DND-41 (cell line): ENCODE results near the gene NEUROD4.
"Not testable (repeated sequence)": the region's sequence is repeated elsewhere in the genome, so short reads cannot be mapped to it uniquely, and the experiment has no call there.

Experiments
- ATAC-seq: fragments of 200-7000 bp; cut with Tn5 transposase; 3 replicates; pipeline ENCODE4 v1.9.1; 2021; ENCODE audit warnings: low read depth; ENCODE audit not compliant: insufficient read depth
- DNase-seq: peaks from one replicate; pipeline ENCODE4 v3.0.0-alpha.2; 2020
- H2AFZ ChIP-seq: 2 replicates; pipeline ENCODE4 v1.6.0; 2012; ENCODE audit warnings: low read depth, low read length
- H3K27ac ChIP-seq: 2 replicates; pipeline ENCODE4 v1.5.1; 2012; ENCODE audit warnings: low read length, inconsistent platforms
- H3K27me3 ChIP-seq: fragments of 200-600 bp; sonication (generic); 2 replicates; pipeline ENCODE4 v1.6.0; 2012; ENCODE audit warnings: low read length, mild to moderate bottlenecking, inconsistent platforms; ENCODE audit not compliant: insufficient read depth, poor library complexity
- H3K36me3 ChIP-seq: 2 replicates; pipeline ENCODE4 v1.5.1; 2012; ENCODE audit warnings: low read length, inconsistent platforms; ENCODE audit not compliant: insufficient read depth
- H3K4me1 ChIP-seq: 2 replicates; pipeline ENCODE4 v1.5.1; 2012; ENCODE audit warnings: mild to moderate bottlenecking, low read length; ENCODE audit not compliant: insufficient read depth
- H3K4me2 ChIP-seq: 2 replicates; pipeline ENCODE4 v1.6.0; 2012; ENCODE audit warnings: mild to moderate bottlenecking, moderate library complexity, low read length, inconsistent platforms; ENCODE audit not compliant: insufficient read depth
- H3K4me3 ChIP-seq, 2 experiments: fragments of 200-600 bp in 1 of 2; shearing (Covaris generic) in 1 of 2; 2 replicates each; pipeline ENCODE4 v1.5.1; 2012 to 2016; ENCODE audit warnings: inconsistent platforms in 2 of 2, low read length in 2 of 2, mild to moderate bottlenecking in 2 of 2, low read depth in 1 of 2, moderate library complexity in 1 of 2
- H3K79me2 ChIP-seq: 2 replicates; pipeline ENCODE4 v1.6.0; 2012; ENCODE audit warnings: low read length, inconsistent platforms; ENCODE audit not compliant: insufficient read depth
- H3K9ac ChIP-seq: 2 replicates; pipeline ENCODE4 v1.6.0; 2012; ENCODE audit warnings: low read depth, mild to moderate bottlenecking, inconsistent platforms, low read length, moderate library complexity
- H3K9me3 ChIP-seq: 2 replicates; pipeline ENCODE4 v1.5.1; 2012; ENCODE audit warnings: low read length, moderate library complexity, mild to moderate bottlenecking, inconsistent platforms; ENCODE audit not compliant: insufficient read depth, severe bottlenecking
- H4K20me1 ChIP-seq: 2 replicates; pipeline ENCODE4 v1.6.0; 2012; ENCODE audit warnings: low read length; ENCODE audit not compliant: insufficient read depth
- EZH2 ChIP-seq: IDR thresholded peaks from 3 replicates; pipeline ENCODE4 v1.6.1; 2012; ENCODE audit warnings: borderline replicate concordance, low read depth, mild to moderate bottlenecking, moderate library complexity, low read length, inconsistent platforms; ENCODE audit not compliant: severe bottlenecking
- TF ChIP-seq, protein P1 (sequence below): IDR thresholded peaks from 2 replicates; pipeline ENCODE4 v1.5.1; 2012; ENCODE audit warnings: borderline replicate concordance, low read length, moderate library complexity, mild to moderate bottlenecking; ENCODE audit not compliant: poor library complexity, severe bottlenecking; ENCODE audit errors: extremely low read depth

NEUROD4 gene

DNA sequence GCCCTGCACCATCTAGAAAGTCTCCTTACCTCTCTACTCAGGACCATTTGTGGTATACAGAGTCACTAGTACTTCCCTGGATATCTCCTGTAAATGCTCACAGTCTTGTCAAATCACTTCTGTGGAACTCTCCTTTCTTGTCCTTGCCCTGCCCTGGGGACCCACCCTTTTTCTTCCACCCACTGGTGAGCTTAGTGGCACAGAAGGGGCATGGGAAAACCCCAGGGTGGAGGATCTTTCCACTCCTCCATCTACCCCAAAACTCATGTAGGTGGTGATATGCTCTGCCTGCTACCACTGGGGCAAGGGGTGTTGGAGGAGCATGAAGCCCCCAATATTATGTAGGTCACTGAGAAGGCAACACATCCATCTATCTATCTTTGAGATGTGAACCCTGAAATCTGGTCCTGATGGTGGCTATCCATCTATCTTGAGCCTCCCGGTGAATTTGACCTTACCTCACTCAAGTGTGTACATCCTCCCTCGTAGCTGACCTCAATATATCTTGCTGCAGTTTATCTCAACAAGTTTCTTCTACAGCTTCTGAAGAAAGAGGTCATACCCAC lies 36.2 kb upstream of the NEUROD4 start:
- no peaks in the 10 kb centered on the region for H3K9me3 ChIP-seq
- DNase-seq (no peak), ATAC-seq (no peak)
- peaks cover 46% of the 10 kb centered on the region for H3K36me3 ChIP-seq
- TF ChIP-seq, protein P1, sequence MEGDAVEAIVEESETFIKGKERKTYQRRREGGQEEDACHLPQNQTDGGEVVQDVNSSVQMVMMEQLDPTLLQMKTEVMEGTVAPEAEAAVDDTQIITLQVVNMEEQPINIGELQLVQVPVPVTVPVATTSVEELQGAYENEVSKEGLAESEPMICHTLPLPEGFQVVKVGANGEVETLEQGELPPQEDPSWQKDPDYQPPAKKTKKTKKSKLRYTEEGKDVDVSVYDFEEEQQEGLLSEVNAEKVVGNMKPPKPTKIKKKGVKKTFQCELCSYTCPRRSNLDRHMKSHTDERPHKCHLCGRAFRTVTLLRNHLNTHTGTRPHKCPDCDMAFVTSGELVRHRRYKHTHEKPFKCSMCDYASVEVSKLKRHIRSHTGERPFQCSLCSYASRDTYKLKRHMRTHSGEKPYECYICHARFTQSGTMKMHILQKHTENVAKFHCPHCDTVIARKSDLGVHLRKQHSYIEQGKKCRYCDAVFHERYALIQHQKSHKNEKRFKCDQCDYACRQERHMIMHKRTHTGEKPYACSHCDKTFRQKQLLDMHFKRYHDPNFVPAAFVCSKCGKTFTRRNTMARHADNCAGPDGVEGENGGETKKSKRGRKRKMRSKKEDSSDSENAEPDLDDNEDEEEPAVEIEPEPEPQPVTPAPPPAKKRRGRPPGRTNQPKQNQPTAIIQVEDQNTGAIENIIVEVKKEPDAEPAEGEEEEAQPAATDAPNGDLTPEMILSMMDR, result no peak
- TF ChIP-seq EZH2, result no peak
- no peaks in the 10 kb centered on the region for H4K20me1 ChIP-seq
- H3K9ac ChIP-seq, result peak overlapping the region; percentile 76
- H3K27ac ChIP-seq, result peak overlapping the region; percentile 91
- H3K4me2 ChIP-seq, result peak overlapping the region; percentile 88
- no peaks in the 10 kb centered on the region for H3K27me3 ChIP-seq
- peaks cover 65% of the 10 kb centered on the region for H3K79me2 ChIP-seq
- peak overlapping the region; percentile 57 to 67 for H3K4me3 ChIP-seq
- peak overlapping the region; percentile 68; the same call in 1 of the 2 replicates for H2AFZ ChIP-seq
- H3K4me1 ChIP-seq, result peaks cover 79% of the 10 kb centered on the region

DNA sequence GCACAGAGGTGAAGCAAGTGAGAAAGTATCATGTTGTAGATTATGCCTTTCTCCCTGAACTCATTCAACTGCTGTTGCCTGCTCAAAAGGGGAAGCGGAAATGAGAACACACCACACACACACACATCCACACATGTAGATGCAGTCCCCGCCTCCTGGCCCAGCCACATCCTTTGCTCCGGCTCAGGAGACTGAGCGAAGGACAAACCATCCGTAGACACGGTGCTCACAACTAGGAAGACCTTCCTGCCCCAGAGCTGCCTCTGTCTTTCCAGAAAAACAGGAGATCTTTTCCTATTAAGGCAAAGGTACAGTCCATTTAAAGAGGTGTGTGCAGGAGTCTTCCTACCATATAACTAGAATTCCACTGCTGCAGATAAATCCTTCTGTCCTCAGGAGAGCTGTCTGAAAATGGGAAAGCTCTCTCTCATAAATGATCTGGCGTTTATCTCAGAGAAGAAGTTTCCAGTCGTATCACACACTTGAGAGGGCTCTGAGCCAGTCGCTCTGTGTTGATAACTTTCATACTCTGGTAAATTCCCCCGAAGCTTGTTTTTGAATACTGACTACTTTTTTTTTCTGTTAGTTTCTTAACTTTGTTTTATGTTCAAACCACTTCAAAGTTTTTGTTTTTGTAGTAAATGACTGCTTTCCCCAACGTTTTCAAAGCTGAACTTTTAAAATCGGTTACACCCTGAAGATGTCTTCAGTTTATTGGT lies 35.0 kb upstream of the NEUROD4 start, which contains the start of gene TESPA1:
TESPA1 (minus strand) TSS at position 105 of the 719 bp plus-strand sequence. CDS start 10,200 bp downstream, outside the sequence.
- H3K4me3 ChIP-seq, result peak within 1 kb of the TSS; percentile 57 to 67

DNA sequence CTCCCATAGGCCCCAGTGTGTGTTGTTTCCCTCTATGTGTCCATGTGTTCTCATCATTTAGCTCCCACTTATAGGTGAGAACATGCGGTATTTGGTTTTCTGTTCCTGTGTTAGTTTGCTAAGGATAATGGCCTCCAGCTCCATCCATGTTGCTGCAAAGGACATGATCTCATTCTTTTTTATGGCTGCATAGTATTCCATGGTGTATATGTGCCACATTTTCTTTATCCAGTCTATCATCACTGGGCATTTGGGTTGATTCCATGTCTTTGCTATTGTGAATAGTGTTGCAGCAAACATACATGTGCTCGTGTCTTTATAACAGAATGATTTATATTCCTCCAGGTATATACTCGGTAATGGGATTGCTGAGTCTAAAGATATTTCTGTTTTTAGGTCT lies 33.0 kb upstream of the NEUROD4 start:
- H3K36me3 ChIP-seq, result peaks cover 19% of the 10 kb centered on the region
- peaks cover 63% of the 10 kb centered on the region for H3K4me1 ChIP-seq
- not testable (repeated sequence) for H2AFZ ChIP-seq, DNase-seq, H3K9ac ChIP-seq, H3K27me3 ChIP-seq, H3K9me3 ChIP-seq, H3K27ac ChIP-seq, H3K4me2 ChIP-seq, ATAC-seq, H4K20me1 ChIP-seq, H3K4me3 ChIP-seq
- peaks cover 34% of the 10 kb centered on the region for H3K79me2 ChIP-seq

More for the DNA sequence above, 35.0 kb upstream of the NEUROD4 start, which contains the start of gene TESPA1:
- ATAC-seq (peak; percentile 98), DNase-seq (peak; percentile 93)
- Histone ChIP-seq H3K9me3 (no peaks in the 10 kb centered on the region), H3K79me2 (peaks cover 53% of the 10 kb centered on the region), H2AFZ (peak within 1 kb of the TSS; percentile 68), H3K4me2 (peak within 1 kb of the TSS; percentile 88), H4K20me1 (no peaks in the 10 kb centered on the region), H3K27ac (peak within 1 kb of the TSS; percentile 91), H3K9ac (peak within 1 kb of the TSS; percentile 76), H3K36me3 (peaks cover 36% of the 10 kb centered on the region), H3K27me3 (no peaks in the 10 kb centered on the region), H3K4me1 (peaks cover 67% of the 10 kb centered on the region)
- TF ChIP-seq EZH2, result no peak
- TF ChIP-seq, protein P1, result no peak

DNA sequence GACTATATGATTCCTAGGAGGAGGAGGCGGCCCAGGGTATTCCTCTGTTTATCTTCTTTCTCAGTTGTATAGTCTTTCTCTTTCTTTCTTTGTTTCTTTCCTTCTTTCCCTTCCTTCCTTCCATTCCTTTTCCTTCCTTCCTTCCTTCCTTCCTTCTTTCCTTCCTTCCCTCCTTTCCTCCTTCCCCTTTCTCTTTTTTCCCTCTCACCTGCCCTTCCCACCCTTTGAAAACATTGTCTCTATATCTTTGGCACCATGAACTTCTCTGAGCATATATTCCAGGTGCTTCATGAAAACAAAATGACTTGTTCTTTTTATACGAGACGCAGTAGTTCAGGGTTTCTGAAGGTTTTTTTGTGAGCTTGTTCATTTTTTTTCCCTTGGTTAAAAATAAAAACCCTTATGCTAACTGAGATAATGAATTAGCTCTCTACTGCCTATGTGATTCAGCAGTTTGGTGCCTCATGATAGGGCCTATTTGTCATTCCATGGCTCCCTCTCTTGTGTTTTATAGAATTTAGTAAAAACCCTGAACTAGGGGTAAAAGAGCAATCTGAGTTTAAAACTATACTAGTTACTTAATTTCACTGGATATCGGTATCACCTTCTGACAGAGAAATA lies 32.1 kb upstream of the NEUROD4 start:
- Histone ChIP-seq H3K4me1 (peaks cover 59% of the 10 kb centered on the region), H3K9ac (no peak overlapping the region), H3K79me2 (peaks cover 25% of the 10 kb centered on the region), H3K9me3 (no peaks in the 10 kb centered on the region), H2AFZ (no peak overlapping the region), H3K27ac (no peak overlapping the region), H3K27me3 (no peaks in the 10 kb centered on the region), H3K4me3 (no peak overlapping the region), H3K4me2 (no peak overlapping the region), H3K36me3 (peaks cover 10% of the 10 kb centered on the region), H4K20me1 (no peaks in the 10 kb centered on the region)
- TF ChIP-seq, protein P1, result no peak
- TF ChIP-seq EZH2, result no peak
- no peak for ATAC-seq
- no peak for DNase-seq
